NT2/D1 (cell line): ENCODE results near the gene LAMA1.

ENCODE experiments used
- SUZ12 ChIP-seq: IDR thresholded peaks from 2 replicates; pipeline ENCODE4 v1.6.1; 2011; ENCODE audit not compliant: insufficient read length, insufficient read depth; ENCODE audit errors: extremely low read depth
- YY1 ChIP-seq: IDR thresholded peaks from 2 replicates; pipeline ENCODE4 v1.6.1; 2011; ENCODE audit not compliant: insufficient read length, insufficient read depth
- ZNF274 ChIP-seq: IDR thresholded peaks from 2 replicates; pipeline ENCODE4 v1.6.1; 2011; ENCODE audit warnings: mild to moderate bottlenecking, low read depth, low read length

- no peak for TF ChIP-seq YY1
- TF ChIP-seq SUZ12, result no peak
- TF ChIP-seq ZNF274, result no peak
Observed at GRCh38 chr18:7132356-7133150, 15.0 kb upstream of the LAMA1 start.
